NCI-H146 treated with DMSO at 0.1 percent for 48 hours (cell line): ENCODE measurements around the gene TPPP2.
"Not testable (repeated sequence)": the region's sequence is repeated elsewhere in the genome, so short reads cannot be mapped to it uniquely, and the experiment has no call there.

Source experiments
- DNase-seq: peaks from one replicate; lab custom pipeline; 2025; ENCODE audit not compliant: unreplicated experiment; lab: John Stamatoyannopoulos, UW

The TPPP2 gene

GRCh38 chr14:21037156-21037555, 7.1 kb downstream of the TPPP2 start:
- DNase-seq, result no peak

- DNase-seq, result no peak
These were observed 8.7 kb downstream of the TPPP2 start for GRCh38 chr14:21038441-21039422.

- DNase-seq, result no peak
These were observed 9.8 kb downstream of the TPPP2 start for GRCh38 chr14:21039585-21040369.

GRCh38 chr14:21040370-21040925, 10.4 kb downstream of the TPPP2 start:
- no peak for DNase-seq

GRCh38 chr14:21040941-21041340, 10.9 kb downstream of the TPPP2 start:
- DNase-seq, result not testable (repeated sequence)

DNA sequence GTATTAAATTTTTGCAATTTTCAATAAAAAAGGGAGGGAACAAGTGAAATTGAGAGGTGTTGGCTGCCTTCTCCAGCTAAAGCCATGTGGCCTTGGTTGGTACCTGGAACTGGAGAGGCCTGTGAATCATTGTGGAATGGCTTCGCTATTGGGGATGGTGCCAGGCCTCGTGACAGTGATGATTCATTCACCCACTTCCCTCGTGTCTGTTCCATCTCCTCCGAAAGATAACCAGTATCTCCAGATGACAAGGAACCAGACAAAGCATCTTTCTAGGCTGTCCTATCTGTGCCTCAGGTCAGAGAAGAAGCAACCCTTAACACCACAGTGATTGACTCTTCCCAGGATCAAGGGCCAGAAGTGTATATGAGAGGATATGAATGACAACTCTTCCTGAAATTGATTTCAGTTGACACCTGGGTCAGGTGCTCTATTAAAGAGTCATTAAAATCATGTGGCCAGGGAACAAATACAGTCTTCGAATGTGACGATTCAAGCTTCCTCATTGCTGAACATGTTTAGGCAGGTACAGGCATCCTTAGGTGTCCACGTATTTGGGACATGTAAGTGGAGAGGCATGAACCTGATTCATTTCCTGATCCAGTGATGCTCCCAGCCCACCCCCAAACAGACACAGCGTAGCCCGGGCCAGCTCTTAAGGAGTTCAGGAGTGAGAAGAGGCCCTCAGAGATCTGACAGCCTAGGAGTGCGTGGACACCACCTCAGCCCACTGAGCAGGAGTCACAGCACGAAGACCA, 11.8 kb downstream of the TPPP2 start, which contains the start of gene RNASE7:
Gene RNASE7, plus strand, starts transcription at position 687 of the 758 bp plus-strand sequence. CDS start 631 bp downstream, outside the sequence.
- no peak for DNase-seq

DNA sequence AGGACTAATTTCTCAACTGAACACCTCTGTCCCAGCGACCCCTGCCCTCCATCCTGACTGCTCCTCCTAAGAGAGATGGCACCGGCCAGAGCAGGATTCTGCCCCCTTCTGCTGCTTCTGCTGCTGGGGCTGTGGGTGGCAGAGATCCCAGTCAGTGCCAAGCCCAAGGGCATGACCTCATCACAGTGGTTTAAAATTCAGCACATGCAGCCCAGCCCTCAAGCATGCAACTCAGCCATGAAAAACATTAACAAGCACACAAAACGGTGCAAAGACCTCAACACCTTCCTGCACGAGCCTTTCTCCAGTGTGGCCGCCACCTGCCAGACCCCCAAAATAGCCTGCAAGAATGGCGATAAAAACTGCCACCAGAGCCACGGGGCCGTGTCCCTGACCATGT, 12.9 kb downstream of the TPPP2 start:
- no peak for DNase-seq

DNA sequence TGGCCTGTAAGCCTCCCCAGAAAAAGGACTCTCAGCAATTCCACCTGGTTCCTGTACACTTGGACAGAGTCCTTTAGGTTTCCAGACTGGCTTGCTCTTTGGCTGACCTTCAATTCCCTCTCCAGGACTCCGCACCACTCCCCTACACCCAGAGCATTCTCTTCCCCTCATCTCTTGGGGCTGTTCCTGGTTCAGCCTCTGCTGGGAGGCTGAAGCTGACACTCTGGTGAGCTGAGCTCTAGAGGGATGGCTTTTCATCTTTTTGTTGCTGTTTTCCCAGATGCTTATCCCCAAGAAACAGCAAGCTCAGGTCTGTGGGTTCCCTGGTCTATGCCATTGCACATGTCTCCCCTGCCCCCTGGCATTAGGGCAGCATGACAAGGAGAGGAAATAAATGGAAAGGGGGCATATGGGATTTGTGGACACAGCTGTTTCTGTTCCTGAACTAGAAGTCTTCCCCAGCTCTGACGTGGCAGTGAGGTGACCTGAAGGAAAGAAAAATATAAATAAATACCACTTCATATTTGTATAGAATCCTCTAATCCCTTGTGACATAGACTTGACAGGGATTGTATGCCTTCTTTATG, 13.5 kb downstream of the TPPP2 start:
- no peak for DNase-seq

DNA sequence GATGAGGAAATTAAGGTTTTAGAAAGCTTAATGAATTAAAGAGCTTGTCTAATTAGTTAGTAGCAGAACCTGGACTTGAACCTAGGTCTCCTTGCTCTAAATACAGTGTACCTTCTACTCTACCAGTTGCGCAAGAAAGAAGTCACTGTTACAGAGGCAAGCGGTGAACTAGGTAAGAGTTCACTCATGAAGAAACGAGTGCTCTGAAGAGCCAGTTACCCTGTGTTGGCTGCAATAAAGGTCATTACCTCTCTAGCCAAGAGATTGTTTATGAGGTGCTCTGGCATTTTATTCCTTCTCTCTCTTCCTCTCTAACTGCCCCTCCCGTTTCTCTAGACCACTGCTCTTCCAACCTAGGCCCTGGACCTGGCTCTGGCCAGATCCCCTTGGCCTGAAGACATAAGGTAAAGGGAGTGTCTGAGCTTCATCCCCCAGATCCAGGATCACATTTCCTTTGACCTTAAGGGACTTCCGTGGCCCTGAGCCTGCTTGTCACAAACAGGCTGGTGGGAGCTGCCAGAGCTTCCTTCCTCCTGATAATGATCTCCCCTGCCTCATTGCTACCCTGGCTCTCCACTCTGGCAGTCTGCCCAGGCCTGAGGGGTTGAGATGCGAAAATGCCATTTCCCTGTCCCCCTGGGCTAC, 14.1 kb downstream of the TPPP2 start:
- DNase-seq, result no peak

DNA sequence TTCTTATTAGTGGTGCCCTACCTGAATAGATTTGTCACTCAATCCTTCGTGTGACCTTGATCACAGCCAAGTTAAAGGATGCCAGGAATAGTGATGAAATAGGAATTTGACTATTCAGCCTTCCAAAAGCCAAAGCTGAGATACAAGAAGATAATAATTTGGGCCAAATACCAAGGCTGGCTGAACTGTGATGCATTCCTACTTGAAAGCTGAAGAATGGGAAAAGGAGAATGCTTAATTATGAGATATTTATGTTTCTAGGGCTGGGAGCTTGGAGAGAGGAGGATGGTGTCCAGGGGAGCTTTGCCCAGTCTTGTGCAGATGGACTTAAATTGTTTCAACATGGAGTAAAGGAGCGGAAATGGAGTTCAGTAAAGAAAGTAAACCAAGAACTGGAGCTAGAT, 17.4 kb downstream of the TPPP2 start:
- DNase-seq, result no peak

GRCh38 chr14:21048638-21049037, 18.6 kb downstream of the TPPP2 start:
- DNase-seq, result no peak

GRCh38 chr14:21049271-21049673, 19.3 kb downstream of the TPPP2 start:
- DNase-seq, result no peak

DNA sequence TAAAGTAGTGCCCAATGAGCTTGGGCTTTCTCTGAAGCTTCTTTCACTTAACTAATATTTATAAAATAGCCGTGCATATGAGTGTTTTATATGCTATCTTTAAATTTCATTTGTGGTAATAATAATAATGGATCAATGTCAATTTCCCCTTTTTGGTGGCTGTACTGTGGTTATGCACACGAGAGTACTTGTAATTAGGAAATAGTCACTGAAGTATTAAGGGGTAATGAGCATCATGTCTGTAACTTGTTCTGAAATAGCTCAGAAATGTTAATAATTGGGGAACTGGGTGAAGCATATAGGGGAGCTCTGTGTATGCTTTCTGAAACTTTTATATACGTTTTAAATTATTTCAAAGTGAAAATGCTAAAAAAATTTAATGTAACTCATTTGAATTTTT, 20.6 kb downstream of the TPPP2 start:
- no peak for DNase-seq

- DNase-seq, result no peak
These were observed 23.4 kb downstream of the TPPP2 start for GRCh38 chr14:21053184-21054122.

DNA sequence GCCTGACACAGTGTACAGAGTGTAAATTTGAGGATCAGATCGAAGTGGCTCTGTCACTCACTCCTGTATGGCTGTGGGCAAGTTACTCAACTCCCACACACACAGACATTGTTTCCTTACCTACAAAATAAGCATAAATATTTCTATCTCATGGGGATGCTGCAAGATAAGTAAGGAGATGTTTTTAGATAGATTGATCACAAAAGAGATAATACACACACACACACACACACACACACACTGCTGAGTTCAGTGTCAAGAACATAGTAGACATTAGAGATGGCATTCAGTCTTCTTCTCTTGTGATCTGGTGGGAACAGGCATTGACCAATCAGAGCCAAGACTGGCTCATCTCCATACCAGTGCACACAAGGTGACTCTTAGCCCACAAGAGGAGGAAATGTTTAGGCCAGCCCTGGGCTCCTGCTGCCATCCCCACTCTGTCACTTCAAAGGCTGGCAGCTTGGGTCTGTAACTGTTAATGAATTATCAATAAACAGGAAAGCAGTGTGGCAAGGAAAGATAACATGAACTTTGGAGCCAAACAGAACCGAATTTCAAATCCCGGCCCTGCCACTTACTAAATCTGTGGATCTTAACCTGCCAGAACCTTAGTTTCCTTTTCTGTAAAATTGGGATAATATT, 24.2 kb downstream of the TPPP2 start:
- DNase-seq, result no peak

DNA sequence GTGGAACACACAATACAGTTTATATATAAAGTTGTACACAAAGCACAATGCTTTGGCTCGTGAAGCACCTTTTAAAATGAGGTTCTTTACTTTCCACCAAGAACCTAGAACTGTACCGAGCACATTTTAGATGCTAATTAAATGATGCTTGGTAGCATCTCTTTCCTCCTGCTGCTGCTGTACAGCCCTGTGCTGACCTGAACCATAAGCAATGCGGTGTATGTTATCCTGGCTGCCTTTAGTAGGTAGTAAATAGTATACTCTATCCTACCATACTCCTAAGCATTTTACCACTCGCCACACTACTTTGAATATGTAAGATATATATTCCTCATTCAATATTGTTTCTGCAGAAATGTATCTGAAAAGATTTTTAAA, 24.7 kb downstream of the TPPP2 start:
- DNase-seq, result no peak

DNA sequence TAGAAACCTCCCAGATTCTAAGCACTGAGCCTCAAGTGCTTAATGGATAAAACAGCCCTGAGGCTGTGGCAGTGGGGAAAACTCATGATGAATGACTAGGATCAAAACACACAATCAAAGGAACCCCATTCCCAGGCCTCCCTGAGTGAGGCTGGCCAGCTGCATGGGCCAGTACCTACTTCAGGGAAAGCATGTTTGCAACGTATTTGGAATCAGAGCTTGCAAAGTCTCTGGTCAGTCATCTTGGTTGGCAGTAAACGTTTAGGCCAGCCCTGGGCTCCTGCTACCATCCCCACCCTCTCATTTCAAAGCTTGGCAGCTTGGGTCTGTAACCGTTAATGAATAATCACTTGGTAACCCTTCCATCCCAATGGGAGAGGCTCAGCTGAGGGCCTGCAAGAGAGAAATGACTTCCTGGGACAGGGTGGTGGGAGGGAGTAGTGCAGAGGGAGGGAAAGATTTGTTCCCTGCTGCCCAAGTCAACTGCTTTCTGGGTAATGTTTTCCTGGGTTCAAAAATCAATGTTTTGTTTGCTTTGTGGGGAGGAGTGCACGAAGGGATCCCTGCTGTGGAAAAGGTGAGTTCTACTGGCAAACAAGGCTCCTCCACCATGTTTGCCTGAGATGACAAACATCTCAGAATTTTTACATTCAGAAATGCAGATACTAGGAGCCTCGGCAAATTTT, 25.6 kb downstream of the TPPP2 start:
- no peak for DNase-seq
